Calu3 (cell line): ENCODE measurements around the gene EEF2. TPM values are rescaled to one million over a fixed set of nuclear protein-coding genes. Genes with fewer than 3 reads are reported as not detected.

Source experiments
- BruUV-seq: library from RNA; stranded (reverse); fragments of 400-500 nt; replicated peaks from 2 replicates; lab custom pipeline; 2021; lab: Mats Ljungman, UMichigan
- CTCF ChIA-PET: fragments of 300-600 bp; sonication (Branson Sonifier 250); formaldehyde crosslinking; loops from one replicate; lab custom pipeline; 2022; ENCODE audit warnings: antibody characterized with exemption; lab: Charles Lee
- DNase-seq: peaks from one replicate; pipeline ENCODE4 v3.0.0; 2022
- H3K27ac Mint-ChIP-seq: one replicate; pipeline ENCODE4 v1.8.0; 2022; ENCODE audit warnings: mixed read lengths; ENCODE audit not compliant: unreplicated experiment
- H3K27me3 Mint-ChIP-seq: one replicate; pipeline ENCODE4 v1.8.0; 2022; ENCODE audit warnings: mixed read lengths; ENCODE audit not compliant: unreplicated experiment
- H3K36me3 Mint-ChIP-seq: one replicate; pipeline ENCODE4 v1.8.0; 2022; ENCODE audit warnings: mild to moderate bottlenecking, moderate library complexity, mixed read lengths; ENCODE audit not compliant: insufficient read depth, unreplicated experiment
- H3K4me1 Mint-ChIP-seq: one replicate; pipeline ENCODE4 v1.8.0; 2022; ENCODE audit warnings: mild to moderate bottlenecking, low read depth, mixed read lengths; ENCODE audit not compliant: unreplicated experiment
- H3K4me3 Mint-ChIP-seq: one replicate; pipeline ENCODE4 v1.8.0; 2022; ENCODE audit warnings: mild to moderate bottlenecking, low read depth, moderate library complexity, mixed read lengths; ENCODE audit not compliant: unreplicated experiment
- H3K9me3 Mint-ChIP-seq: one replicate; pipeline ENCODE4 v1.8.0; 2022; ENCODE audit warnings: low read depth, mixed read lengths; ENCODE audit not compliant: unreplicated experiment
- CTCF ChIP-seq: fragments of 200-600 bp; IDR thresholded peaks from one replicate; pipeline ENCODE4 v1.8.0; 2022; ENCODE audit warnings: antibody characterized with exemption; ENCODE audit not compliant: unreplicated experiment
- intact Hi-C: fragments of 100-400 bp; cut with micrococcal nuclease; formaldehyde crosslinking; loops from one replicate; pipeline ENCODE4 v1.10.0; 2022; ENCODE audit not compliant: unreplicated experiment
- total RNA-seq: library from RNA; stranded (reverse); gene quantifications from 2 replicates; pipeline ENCODE4 v1.2.3, GENCODE V29; 2022

Gene EEF2
- total RNA-seq, 1 experiment from 2014 or later = 1,166 TPM

- Mint-ChIP-seq H3K4me1 (peaks cover 14% of the 10 kb centered on the region), H3K4me3 (no peak overlapping the region), H3K27ac (no peak overlapping the region), H3K27me3 (no peaks in the 10 kb centered on the region), H3K36me3 (peaks cover 67% of the 10 kb centered on the region), H3K9me3 (no peaks in the 10 kb centered on the region)
- TF ChIP-seq CTCF = no peak
- CTCF ChIA-PET = interaction anchor here (0.7 kb wide), 1 partner anchor 18 kb away, joined by 3 read pairs; no protein-coding TSS in a partner anchor
- intact Hi-C loops = loop anchor here (5.0 kb wide), 1 partner anchor 109 kb away; no protein-coding TSS in a partner anchor
- no peak for DNase-seq
- BruUV-seq = no TSS peak
Measured at GRCh38 chr19:3966051-3967017, 18.9 kb downstream of the EEF2 start.

GRCh38 chr19:3964256-3965194 is 20.7 kb downstream of the EEF2 start:
- H3K4me3 Mint-ChIP-seq = no peak overlapping the region
- H3K36me3 Mint-ChIP-seq = peaks cover 57% of the 10 kb centered on the region
- H3K27ac Mint-ChIP-seq = no peak overlapping the region
- no peaks in the 10 kb centered on the region for H3K9me3 Mint-ChIP-seq
- no peak for TF ChIP-seq CTCF
- peaks cover 5% of the 10 kb centered on the region for H3K4me1 Mint-ChIP-seq
- no peaks in the 10 kb centered on the region for H3K27me3 Mint-ChIP-seq
- no peak for DNase-seq
- no TSS peak for BruUV-seq
- CTCF ChIA-PET = interaction anchor here (0.7 kb wide), 1 partner anchor 61 kb away, joined by 10 read pairs; no protein-coding TSS in a partner anchor
- intact Hi-C loops = loop anchor here (5.0 kb wide), 1 partner anchor 107 kb away; no protein-coding TSS in a partner anchor

GRCh38 chr19:3963458-3964255 is 21.6 kb downstream of the EEF2 start:
- Mint-ChIP-seq H3K9me3 (no peaks in the 10 kb centered on the region), H3K27ac (no peak overlapping the region), H3K4me1 (no peaks in the 10 kb centered on the region), H3K36me3 (peaks cover 53% of the 10 kb centered on the region), H3K27me3 (no peaks in the 10 kb centered on the region), H3K4me3 (no peak overlapping the region)
- DNase-seq = no peak
- intact Hi-C loops = no loop called here
- no TSS peak for BruUV-seq
- no peak for TF ChIP-seq CTCF
- CTCF ChIA-PET = interaction anchor here (0.7 kb wide), 1 partner anchor 62 kb away, joined by 10 read pairs; no protein-coding TSS in a partner anchor
